Measurements from ENCODE around the gene CNBD2.

Gene CNBD2

DNA sequence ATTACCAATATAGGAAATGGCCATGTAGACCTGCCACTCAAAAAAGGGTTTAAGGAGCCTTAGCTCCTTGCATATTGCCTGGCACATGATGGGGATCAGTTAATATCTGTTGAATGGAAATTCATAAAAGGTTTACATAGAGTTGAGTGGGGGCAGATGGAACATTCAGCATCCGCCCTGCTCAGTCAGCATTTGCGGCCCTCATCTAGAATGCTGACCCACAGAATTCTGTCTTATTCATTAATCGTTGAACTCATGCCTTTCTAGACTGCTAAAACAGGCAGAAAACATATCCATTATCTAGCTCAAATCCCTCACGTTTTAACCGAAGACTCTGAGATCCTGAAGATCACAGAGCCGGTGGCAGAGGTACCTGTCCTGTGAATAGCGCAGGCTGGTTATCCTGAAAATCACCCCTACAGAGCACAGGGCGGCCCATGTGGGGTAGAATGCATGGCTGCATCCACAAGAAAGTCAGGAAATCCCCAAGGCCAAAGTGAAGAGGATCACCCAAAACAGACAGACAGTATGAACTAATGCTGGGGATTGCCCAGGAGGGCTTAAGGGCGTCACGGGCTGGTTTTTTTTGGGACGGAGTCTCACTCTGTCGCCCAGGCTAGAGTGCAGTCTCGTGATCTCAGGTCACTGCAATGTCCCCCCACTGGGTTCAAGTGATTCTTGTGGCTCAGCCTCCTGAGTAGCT is 59.9 kb downstream of the CNBD2 start:
- TF ChIP-seq ZNF565 (CRISPR knock-in tag; conservative IDR thresholded peaks at IDR 0.05; ENCODE audit: low read depth): no peak
- TF ChIP-seq ISL1 (CRISPR knock-in tag; IDR thresholded peaks at IDR 0.05): no peak
- TF ChIP-seq, protein P1, sequence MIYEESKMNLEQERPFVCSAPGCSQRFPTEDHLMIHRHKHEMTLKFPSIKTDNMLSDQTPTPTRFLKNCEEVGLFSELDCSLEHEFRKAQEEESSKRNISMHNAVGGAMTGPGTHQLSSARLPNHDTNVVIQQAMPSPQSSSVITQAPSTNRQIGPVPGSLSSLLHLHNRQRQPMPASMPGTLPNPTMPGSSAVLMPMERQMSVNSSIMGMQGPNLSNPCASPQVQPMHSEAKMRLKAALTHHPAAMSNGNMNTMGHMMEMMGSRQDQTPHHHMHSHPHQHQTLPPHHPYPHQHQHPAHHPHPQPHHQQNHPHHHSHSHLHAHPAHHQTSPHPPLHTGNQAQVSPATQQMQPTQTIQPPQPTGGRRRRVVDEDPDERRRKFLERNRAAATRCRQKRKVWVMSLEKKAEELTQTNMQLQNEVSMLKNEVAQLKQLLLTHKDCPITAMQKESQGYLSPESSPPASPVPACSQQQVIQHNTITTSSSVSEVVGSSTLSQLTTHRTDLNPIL (CRISPR knock-in tag; IDR thresholded peaks at IDR 0.05; ENCODE audit: low read depth): no peak
- no peak for TF ChIP-seq TCF4 (CRISPR knock-in tag; IDR thresholded peaks at IDR 0.05; ENCODE audit: borderline replicate concordance)
- TF ChIP-seq OSR1 (CRISPR knock-in tag; IDR thresholded peaks at IDR 0.05): no peak
- no peak for TF ChIP-seq RARB (CRISPR knock-in tag; IDR thresholded peaks at IDR 0.05)
- TF ChIP-seq GLIS3 (CRISPR knock-in tag; IDR thresholded peaks at IDR 0.05): no peak
- TF ChIP-seq ZFP30 (CRISPR knock-in tag; IDR thresholded peaks at IDR 0.05): no peak
- no peak for TF ChIP-seq ZC3H10 (CRISPR knock-in tag; IDR thresholded peaks at IDR 0.05)
- TF ChIP-seq, protein P2, sequence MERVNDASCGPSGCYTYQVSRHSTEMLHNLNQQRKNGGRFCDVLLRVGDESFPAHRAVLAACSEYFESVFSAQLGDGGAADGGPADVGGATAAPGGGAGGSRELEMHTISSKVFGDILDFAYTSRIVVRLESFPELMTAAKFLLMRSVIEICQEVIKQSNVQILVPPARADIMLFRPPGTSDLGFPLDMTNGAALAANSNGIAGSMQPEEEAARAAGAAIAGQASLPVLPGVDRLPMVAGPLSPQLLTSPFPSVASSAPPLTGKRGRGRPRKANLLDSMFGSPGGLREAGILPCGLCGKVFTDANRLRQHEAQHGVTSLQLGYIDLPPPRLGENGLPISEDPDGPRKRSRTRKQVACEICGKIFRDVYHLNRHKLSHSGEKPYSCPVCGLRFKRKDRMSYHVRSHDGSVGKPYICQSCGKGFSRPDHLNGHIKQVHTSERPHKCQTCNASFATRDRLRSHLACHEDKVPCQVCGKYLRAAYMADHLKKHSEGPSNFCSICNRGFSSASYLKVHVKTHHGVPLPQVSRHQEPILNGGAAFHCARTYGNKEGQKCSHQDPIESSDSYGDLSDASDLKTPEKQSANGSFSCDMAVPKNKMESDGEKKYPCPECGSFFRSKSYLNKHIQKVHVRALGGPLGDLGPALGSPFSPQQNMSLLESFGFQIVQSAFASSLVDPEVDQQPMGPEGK (CRISPR knock-in tag; IDR thresholded peaks at IDR 0.05; ENCODE audit: borderline replicate concordance): no peak
- TF ChIP-seq SNAI2 (CRISPR knock-in tag; IDR thresholded peaks at IDR 0.05): no peak
- TF ChIP-seq CSDC2 (CRISPR knock-in tag; IDR thresholded peaks at IDR 0.05): no peak
- TF ChIP-seq, protein P3, sequence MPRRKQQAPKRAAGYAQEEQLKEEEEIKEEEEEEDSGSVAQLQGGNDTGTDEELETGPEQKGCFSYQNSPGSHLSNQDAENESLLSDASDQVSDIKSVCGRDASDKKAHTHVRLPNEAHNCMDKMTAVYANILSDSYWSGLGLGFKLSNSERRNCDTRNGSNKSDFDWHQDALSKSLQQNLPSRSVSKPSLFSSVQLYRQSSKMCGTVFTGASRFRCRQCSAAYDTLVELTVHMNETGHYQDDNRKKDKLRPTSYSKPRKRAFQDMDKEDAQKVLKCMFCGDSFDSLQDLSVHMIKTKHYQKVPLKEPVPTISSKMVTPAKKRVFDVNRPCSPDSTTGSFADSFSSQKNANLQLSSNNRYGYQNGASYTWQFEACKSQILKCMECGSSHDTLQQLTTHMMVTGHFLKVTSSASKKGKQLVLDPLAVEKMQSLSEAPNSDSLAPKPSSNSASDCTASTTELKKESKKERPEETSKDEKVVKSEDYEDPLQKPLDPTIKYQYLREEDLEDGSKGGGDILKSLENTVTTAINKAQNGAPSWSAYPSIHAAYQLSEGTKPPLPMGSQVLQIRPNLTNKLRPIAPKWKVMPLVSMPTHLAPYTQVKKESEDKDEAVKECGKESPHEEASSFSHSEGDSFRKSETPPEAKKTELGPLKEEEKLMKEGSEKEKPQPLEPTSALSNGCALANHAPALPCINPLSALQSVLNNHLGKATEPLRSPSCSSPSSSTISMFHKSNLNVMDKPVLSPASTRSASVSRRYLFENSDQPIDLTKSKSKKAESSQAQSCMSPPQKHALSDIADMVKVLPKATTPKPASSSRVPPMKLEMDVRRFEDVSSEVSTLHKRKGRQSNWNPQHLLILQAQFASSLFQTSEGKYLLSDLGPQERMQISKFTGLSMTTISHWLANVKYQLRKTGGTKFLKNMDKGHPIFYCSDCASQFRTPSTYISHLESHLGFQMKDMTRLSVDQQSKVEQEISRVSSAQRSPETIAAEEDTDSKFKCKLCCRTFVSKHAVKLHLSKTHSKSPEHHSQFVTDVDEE (CRISPR knock-in tag; IDR thresholded peaks at IDR 0.05): no peak
- TF ChIP-seq ARNTL (CRISPR knock-in tag; IDR thresholded peaks at IDR 0.05; ENCODE audit: borderline replicate concordance, low read depth): no peak
- no peak for ATAC-seq

DNA sequence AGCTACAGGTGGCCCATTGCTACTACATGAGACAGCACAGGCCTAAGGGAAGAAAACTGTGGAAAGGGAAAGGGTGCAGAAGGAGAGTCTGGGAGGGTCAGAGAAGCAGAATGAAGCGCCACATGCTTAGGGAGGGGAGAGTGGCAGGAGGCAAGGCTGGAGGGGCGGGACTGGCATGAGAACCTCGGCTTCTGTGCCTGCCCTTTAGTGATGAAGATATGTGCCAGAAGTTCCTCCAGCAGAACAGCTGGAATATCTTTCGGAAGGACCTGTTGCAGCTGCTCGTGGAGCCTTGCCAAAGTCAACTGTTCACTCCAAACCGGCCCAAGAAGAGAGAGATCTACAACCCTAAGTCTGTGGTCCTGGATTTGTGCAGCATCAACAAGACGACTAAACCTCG is 61.8 kb downstream of the CNBD2 start:
- TF ChIP-seq, protein P3 (CRISPR knock-in tag; IDR thresholded peaks at IDR 0.05): no peak
- TF ChIP-seq PPARA (CRISPR knock-in tag; IDR thresholded peaks at IDR 0.05; ENCODE audit: borderline replicate concordance): no peak
- no peak for TF ChIP-seq OSR1 (CRISPR knock-in tag; IDR thresholded peaks at IDR 0.05)
- TF ChIP-seq ZNF8 (CRISPR knock-in tag; IDR thresholded peaks at IDR 0.05): no peak
- TF ChIP-seq ZFP3 (CRISPR knock-in tag; IDR thresholded peaks at IDR 0.05): no peak
- TF ChIP-seq SNAI2 (CRISPR knock-in tag; IDR thresholded peaks at IDR 0.05): no peak
- TF ChIP-seq, protein P1 (CRISPR knock-in tag; IDR thresholded peaks at IDR 0.05; ENCODE audit: low read depth): no peak
- TF ChIP-seq BACH2 (CRISPR knock-in tag; IDR thresholded peaks at IDR 0.05; ENCODE audit: borderline replicate concordance): no peak
- ATAC-seq: no peak

DNA sequence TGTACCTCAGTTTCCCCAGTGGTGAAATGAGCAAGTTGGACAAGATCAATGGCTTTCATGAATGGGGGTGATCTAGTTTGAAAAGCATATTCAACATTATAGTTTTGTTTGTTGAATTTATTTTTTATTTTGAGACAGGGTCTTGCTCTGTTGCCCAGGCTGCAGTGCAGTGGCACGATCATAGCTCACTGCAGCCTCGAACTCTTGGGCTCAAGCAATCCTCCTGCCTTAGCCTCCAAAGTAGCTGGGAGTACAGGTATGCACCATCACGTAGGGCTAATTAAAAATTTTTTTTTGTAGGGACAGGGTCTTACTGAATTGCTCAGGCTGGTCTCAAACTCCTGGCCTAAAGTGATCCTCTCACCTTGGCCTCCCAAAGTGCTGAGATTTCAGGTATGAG is 63.4 kb downstream of the CNBD2 start:
- no peak for ATAC-seq
- TF ChIP-seq, protein P1 (CRISPR knock-in tag; IDR thresholded peaks at IDR 0.05; ENCODE audit: low read depth): no peak
- TF ChIP-seq ARNTL (CRISPR knock-in tag; IDR thresholded peaks at IDR 0.05; ENCODE audit: borderline replicate concordance, low read depth): no peak
- no peak for TF ChIP-seq ZNF70 (CRISPR knock-in tag; IDR thresholded peaks at IDR 0.05)
- TF ChIP-seq ZFP30 (CRISPR knock-in tag; IDR thresholded peaks at IDR 0.05): no peak
- no peak for TF ChIP-seq ZFP3 (CRISPR knock-in tag; IDR thresholded peaks at IDR 0.05)
- no peak for TF ChIP-seq ESRRG (CRISPR knock-in tag; IDR thresholded peaks at IDR 0.05)

Data from SK-N-SH treated with all-trans-retinoic acid at 6 μM for 48 hours (cell line).